Measurements from ENCODE around the gene SLC27A3.

DNA sequence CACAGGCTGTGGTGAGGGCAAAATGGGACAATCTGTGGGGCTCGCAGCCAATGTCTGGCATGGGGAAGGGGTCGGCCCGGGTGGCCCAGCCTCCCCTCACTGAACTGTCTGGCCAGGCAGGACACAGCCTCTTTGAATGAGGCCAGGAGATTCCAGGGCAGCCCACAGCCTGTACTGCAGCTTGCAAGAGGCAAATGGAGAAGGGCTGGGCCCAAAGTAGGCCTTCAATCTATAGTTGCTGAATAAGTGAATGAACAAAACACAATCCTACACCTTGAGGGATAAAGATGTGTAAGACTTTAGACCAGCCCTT lies 23.2 kb downstream of the SLC27A3 start:
- TF ChIP-seq, protein P1, sequence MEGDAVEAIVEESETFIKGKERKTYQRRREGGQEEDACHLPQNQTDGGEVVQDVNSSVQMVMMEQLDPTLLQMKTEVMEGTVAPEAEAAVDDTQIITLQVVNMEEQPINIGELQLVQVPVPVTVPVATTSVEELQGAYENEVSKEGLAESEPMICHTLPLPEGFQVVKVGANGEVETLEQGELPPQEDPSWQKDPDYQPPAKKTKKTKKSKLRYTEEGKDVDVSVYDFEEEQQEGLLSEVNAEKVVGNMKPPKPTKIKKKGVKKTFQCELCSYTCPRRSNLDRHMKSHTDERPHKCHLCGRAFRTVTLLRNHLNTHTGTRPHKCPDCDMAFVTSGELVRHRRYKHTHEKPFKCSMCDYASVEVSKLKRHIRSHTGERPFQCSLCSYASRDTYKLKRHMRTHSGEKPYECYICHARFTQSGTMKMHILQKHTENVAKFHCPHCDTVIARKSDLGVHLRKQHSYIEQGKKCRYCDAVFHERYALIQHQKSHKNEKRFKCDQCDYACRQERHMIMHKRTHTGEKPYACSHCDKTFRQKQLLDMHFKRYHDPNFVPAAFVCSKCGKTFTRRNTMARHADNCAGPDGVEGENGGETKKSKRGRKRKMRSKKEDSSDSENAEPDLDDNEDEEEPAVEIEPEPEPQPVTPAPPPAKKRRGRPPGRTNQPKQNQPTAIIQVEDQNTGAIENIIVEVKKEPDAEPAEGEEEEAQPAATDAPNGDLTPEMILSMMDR (conservative IDR thresholded peaks at IDR 0.05): no peak
- no peak for TF ChIP-seq EZH2 (IDR thresholded peaks at IDR 0.05; ENCODE audit: low read depth)
